CD14-positive monocyte (primary cell): ENCODE measurements around the gene CDH4. TPM values are rescaled to one million over a fixed set of nuclear protein-coding genes. Genes with fewer than 3 reads are reported as not detected.

ENCODE experiments used
- DNase-seq, 3 donors: peaks; one replicate each; pipeline ENCODE4 v3.0.0-alpha.2; 2011 to 2022
- H2AFZ ChIP-seq: 2 replicates; pipeline ENCODE4 v1.6.0; 2012; ENCODE audit warnings: mild to moderate bottlenecking, low read depth, low read length, inconsistent platforms; ENCODE audit not compliant: insufficient read depth, poor library complexity, severe bottlenecking
- H3K27ac ChIP-seq, 2 donors: 1 replicate in 1 of 2; 2 replicates in 1 of 2; pipeline ENCODE4 v1.5.1; 2012 to 2013; ENCODE audit warnings: low read length in 2 of 2, control low read depth in 1 of 2, inconsistent platforms in 1 of 2, low read depth in 1 of 2, mild to moderate bottlenecking in 1 of 2
- H3K27me3 ChIP-seq, 2 donors: one replicate each; pipeline versions ENCODE4 v1.6.0 to v1.6.1; 2011 to 2013; ENCODE audit warnings: low read length in 2 of 2; ENCODE audit not compliant: control insufficient read depth in 2 of 2, insufficient read depth in 2 of 2
- H3K36me3 ChIP-seq, 2 donors: replicated peaks in 1 of 2; 1 replicate in 1 of 2; 2 replicates in 1 of 2; pipeline versions ENCODE4 v1.5.1 to v1.6.1; 2012 to 2013; ENCODE audit warnings: low read length in 2 of 2, control low read depth in 1 of 2, inconsistent platforms in 1 of 2, mild to moderate bottlenecking in 1 of 2; ENCODE audit not compliant: insufficient read depth in 2 of 2, control insufficient read depth in 1 of 2
- H3K4me1 ChIP-seq, 2 donors: 1 replicate in 1 of 2; 2 replicates in 1 of 2; pipeline versions ENCODE4 v1.5.1 to v1.6.1; 2012 to 2013; ENCODE audit warnings: low read length in 2 of 2, control low read depth in 1 of 2, inconsistent platforms in 1 of 2, mild to moderate bottlenecking in 1 of 2, moderate library complexity in 1 of 2; ENCODE audit not compliant: insufficient read depth in 2 of 2, control insufficient read depth in 1 of 2
- H3K4me2 ChIP-seq: replicated peaks from 2 replicates; pipeline ENCODE3; 2012; ENCODE audit warnings: low read length, moderate library complexity, mild to moderate bottlenecking; ENCODE audit not compliant: poor library complexity, severe bottlenecking; ENCODE audit errors: extremely low read depth
- H3K4me3 ChIP-seq, 3 experiments: fragments of 200-600 bp in 1 of 3; sonication (generic) in 1 of 3; replicated peaks in 1 of 3; 1 replicate in 2 of 3; 2 replicates in 1 of 3; pipeline ENCODE4 v1.5.1; 2011 to 2013; ENCODE audit warnings: low read length in 3 of 3, mild to moderate bottlenecking in 3 of 3, control low read depth in 2 of 3, low read depth in 2 of 3, inconsistent platforms in 1 of 3, moderate library complexity in 1 of 3
- H3K79me2 ChIP-seq: 2 replicates; pipeline ENCODE4 v1.6.0; 2012; ENCODE audit warnings: mild to moderate bottlenecking, control low read depth, inconsistent platforms, low read length, moderate library complexity; ENCODE audit not compliant: insufficient read depth
- H3K9ac ChIP-seq: 2 replicates; pipeline ENCODE4 v1.6.0; 2017; ENCODE audit warnings: low read length, mild to moderate bottlenecking; ENCODE audit not compliant: insufficient read depth, poor library complexity, severe bottlenecking
- H3K9me3 ChIP-seq, 2 donors: replicated peaks in 1 of 2; 1 replicate in 1 of 2; 2 replicates in 1 of 2; pipeline versions ENCODE4 v1.5.1 to v1.6.1; 2012 to 2013; ENCODE audit warnings: low read length in 2 of 2, control low read depth in 1 of 2; ENCODE audit not compliant: control insufficient read depth in 1 of 2, insufficient read depth in 1 of 2
- H4K20me1 ChIP-seq: 2 replicates; pipeline ENCODE4 v1.6.0; 2012; ENCODE audit warnings: mild to moderate bottlenecking, low read length, control low read depth, moderate library complexity; ENCODE audit not compliant: insufficient read depth
- H3K27ac Mint-ChIP-seq, 7 donors: one replicate each; pipeline ENCODE4 v1.8.0; 2020; ENCODE audit warnings: mild to moderate bottlenecking in 7 of 7, mixed read lengths in 7 of 7, moderate library complexity in 6 of 7, inconsistent platforms in 2 of 7
- H3K27me3 Mint-ChIP-seq, 3 donors: one replicate each; pipeline ENCODE4 v1.8.0; 2021 to 2022; ENCODE audit warnings: low read depth in 3 of 3, mild to moderate bottlenecking in 3 of 3, mixed read lengths in 3 of 3, moderate library complexity in 3 of 3, inconsistent platforms in 1 of 3
- H3K36me3 Mint-ChIP-seq, 2 donors: one replicate each; pipeline ENCODE4 v1.8.0; 2020; ENCODE audit warnings: mixed read lengths in 2 of 2, inconsistent platforms in 1 of 2, mild to moderate bottlenecking in 1 of 2
- H3K4me1 Mint-ChIP-seq: one replicate; pipeline ENCODE4 v1.8.0; 2020; ENCODE audit warnings: mild to moderate bottlenecking, mixed read lengths
- H3K4me3 Mint-ChIP-seq, 2 donors: one replicate each; pipeline ENCODE4 v1.8.0; 2020; ENCODE audit warnings: mild to moderate bottlenecking in 2 of 2, mixed read lengths in 2 of 2, moderate library complexity in 1 of 2
- H3K9me3 Mint-ChIP-seq, 7 donors: one replicate each; pipeline ENCODE4 v1.8.0; 2020 to 2022; ENCODE audit warnings: mixed read lengths in 7 of 7, mild to moderate bottlenecking in 6 of 7, moderate library complexity in 6 of 7, inconsistent platforms in 2 of 7
- CTCF ChIP-seq: fragments of 200-600 bp; IDR thresholded peaks from one replicate; pipeline ENCODE4 v1.8.0; 2022; ENCODE audit warnings: antibody characterized with exemption, mild to moderate bottlenecking
- WGBS: methylation state at CpG from one replicate; pipeline ENCODE4 v1.1.5; 2013; ENCODE audit warnings: missing lambda C conversion rate; ENCODE audit not compliant: insufficient coverage; 5-methylcytosine and 5-hydroxymethylcytosine counted together
- intact Hi-C, 2 donors: fragments of 100-400 bp; cut with micrococcal nuclease; formaldehyde crosslinking; loops; one replicate each; pipeline versions ENCODE4 v1.15.0 to v1.15.1; 2023
- polyA plus RNA-seq, 3 donors: library from polyadenylated mRNA; depleted of rRNA in 1 of 3; unstranded in 2 of 3; stranded (reverse) in 1 of 3; fragments of 300-500 nt in 2 of 3; fragments of >200 nt in 1 of 3; fragmentation: Illumina TruSeq in 2 of 3; gene quantifications; 1 replicate in 2 of 3; 2 replicates in 1 of 3; pipeline ENCODE4 v1.2.3, GENCODE V29; 2012 to 2021

The CDH4 gene
- polyA plus RNA-seq, 3 donors: not detected

DNA sequence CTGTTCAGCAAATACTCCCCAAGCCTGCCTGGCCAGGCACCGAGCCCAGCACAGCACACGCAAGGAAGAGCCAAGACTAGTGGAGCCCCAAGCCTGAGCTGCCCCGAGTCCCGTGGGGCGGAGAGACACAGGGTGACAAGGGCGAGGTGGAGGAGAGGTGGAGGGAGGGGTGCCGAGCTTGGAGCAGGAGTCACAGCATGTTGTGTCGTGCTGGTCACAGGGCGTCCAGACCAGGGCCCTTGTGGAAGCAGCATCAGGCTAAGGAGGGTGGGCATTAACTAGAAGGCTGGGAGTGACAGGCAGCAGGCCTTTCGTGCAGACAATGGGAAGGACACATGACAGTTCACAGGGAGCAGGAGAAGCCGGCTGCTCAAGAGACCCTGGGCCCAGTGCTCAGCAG lies 422.1 kb downstream of the CDH4 start:
- no peak for DNase-seq
- Mint-ChIP-seq H3K4me1 (no peaks in the 10 kb centered on the region), H3K27ac (no peak overlapping the region), H3K4me3 (no peak overlapping the region), H3K36me3 (no peaks in the 10 kb centered on the region), H3K9me3 (peaks cover 3 to 59% (median 41%) of the 10 kb centered on the region in 7 donors), H3K27me3 (no peaks in the 10 kb centered on the region)
- Histone ChIP-seq H3K27ac (no peak overlapping the region), H3K79me2 (no peaks in the 10 kb centered on the region), H3K9me3 (peaks cover 15 to 85% of the 10 kb centered on the region in 2 donors), H3K36me3 (no peaks in the 10 kb centered on the region), H3K4me1 (no peaks in the 10 kb centered on the region), H3K4me2 (no peak overlapping the region), H3K27me3 (no peaks in the 10 kb centered on the region), H3K4me3 (no peak overlapping the region), H2AFZ (no peak overlapping the region), H4K20me1 (no peaks in the 10 kb centered on the region), H3K9ac (no peak overlapping the region)
- intact Hi-C loops: no loop called here
- TF ChIP-seq CTCF: no peak
- 74% methylated on average over 9 of the region's 11 CpGs for WGBS

DNA sequence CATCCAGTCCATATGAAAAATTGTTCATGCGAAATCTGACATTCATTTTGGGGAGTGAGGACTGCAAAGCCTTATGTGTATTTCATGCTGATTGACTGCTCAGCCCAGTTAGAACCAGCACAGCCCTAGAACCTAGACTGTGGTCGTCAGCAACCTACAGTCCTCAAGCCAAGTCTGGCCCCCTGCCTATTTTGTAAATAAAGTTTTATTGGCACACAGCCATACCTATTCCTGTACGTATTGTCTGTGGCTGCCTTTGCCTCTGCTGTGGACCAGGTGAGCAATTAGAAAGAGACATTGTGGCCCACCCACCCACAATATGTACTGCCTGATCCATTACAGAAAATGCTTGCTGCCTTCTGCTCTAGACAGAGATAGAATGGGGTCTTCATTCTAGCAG lies 422.6 kb downstream of the CDH4 start:
- Histone ChIP-seq H4K20me1 (no peaks in the 10 kb centered on the region), H3K79me2 (no peaks in the 10 kb centered on the region), H3K36me3 (no peaks in the 10 kb centered on the region), H3K4me2 (no peak overlapping the region), H3K4me3 (no peak overlapping the region), H3K9ac (no peak overlapping the region), H2AFZ (no peak overlapping the region), H3K27me3 (no peaks in the 10 kb centered on the region), H3K9me3 (peaks cover 13 to 86% of the 10 kb centered on the region in 2 donors), H3K4me1 (no peaks in the 10 kb centered on the region), H3K27ac (no peak overlapping the region)
- H3K9me3 Mint-ChIP-seq: peaks cover 3 to 61% (median 45%) of the 10 kb centered on the region in 7 donors
- no peak for TF ChIP-seq CTCF
- H3K4me3 Mint-ChIP-seq: no peak overlapping the region
- no peak for DNase-seq
- intact Hi-C loops: no loop called here
- H3K36me3 Mint-ChIP-seq: no peaks in the 10 kb centered on the region
- H3K27me3 Mint-ChIP-seq: no peaks in the 10 kb centered on the region
- H3K4me1 Mint-ChIP-seq: no peaks in the 10 kb centered on the region
- WGBS: no CpG with 5 or more reads among the region's 3 CpGs
- H3K27ac Mint-ChIP-seq: no peak overlapping the region
